ENCODE results near the gene CRYBB2.
"Not testable (repeated sequence)": the region's sequence is repeated elsewhere in the genome, so short reads cannot be mapped to it uniquely, and the experiment has no call there.

The CRYBB2 gene

GRCh38 chr22:25230760-25231159, 11.3 kb downstream of the CRYBB2 start:
- in situ Hi-C loops (cut with HindIII; ENCODE audit: low sequenced_read_pairs): not testable (repeated sequence)

- in situ Hi-C loops (cut with HindIII; ENCODE audit: low sequenced_read_pairs): no loop called here
These were observed 12.9 kb downstream of the CRYBB2 start for GRCh38 chr22:25232301-25232700.

DNA sequence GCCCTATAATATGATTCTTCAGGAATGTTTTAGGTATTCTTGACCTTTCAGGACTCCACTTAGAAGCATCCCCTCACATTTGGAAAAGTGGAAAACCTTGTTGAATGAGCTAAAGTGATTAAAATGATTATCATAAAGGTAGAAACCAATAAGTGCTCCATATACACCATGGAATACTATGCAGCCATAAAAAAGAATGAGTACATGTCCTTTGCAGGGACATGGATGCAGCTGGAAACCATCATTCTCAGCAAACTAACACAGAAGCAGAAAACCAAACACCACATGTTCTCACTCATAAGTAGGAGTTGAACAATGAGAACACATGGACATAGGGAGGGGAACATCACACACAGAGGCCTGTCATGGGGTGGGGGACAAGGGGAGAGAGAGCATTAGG, 14.3 kb downstream of the CRYBB2 start:
- in situ Hi-C loops (cut with HindIII; ENCODE audit: low sequenced_read_pairs): not testable (repeated sequence)

DNA sequence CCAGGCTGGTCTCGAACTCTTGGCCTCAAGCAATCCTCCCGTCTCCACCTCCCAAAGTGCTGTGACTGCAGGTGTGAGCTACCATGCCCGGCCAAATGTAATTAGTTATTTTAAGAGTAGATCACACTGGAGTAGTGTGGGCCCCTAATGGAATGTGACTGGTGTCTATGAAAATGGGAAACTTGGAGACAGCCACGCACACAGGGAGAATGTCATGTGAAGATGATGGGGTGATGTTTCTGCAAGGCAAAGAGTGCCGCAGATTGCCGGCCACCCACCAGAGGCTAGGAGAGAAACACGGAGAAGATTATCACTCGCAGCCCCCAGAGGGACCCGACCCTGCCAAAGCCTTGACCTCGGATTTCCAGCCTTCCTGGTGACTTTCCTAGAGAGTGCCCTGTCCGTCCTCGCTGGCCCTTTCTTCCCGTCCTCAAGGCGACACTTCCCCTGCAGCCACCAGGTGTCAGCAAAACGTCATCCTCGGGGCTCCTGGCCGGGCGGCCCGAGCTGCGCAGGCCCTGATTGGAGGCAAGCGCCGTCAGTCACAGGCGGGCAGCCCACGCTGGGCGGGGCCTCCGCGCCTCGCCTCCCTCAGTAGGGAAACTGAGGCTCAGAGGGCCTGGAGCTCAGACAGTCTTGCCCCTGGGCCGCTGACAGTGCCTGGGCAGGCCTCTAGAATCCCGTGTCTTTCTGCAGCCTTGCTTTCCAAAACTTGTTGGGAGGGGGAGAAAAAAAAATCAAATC, 16.3 kb downstream of the CRYBB2 start:
- in situ Hi-C loops (cut with HindIII; ENCODE audit: low sequenced_read_pairs): no loop called here

GRCh38 chr22:25236417-25236816, 17.0 kb downstream of the CRYBB2 start:
- in situ Hi-C loops (cut with HindIII; ENCODE audit: low sequenced_read_pairs): no loop called here

DNA sequence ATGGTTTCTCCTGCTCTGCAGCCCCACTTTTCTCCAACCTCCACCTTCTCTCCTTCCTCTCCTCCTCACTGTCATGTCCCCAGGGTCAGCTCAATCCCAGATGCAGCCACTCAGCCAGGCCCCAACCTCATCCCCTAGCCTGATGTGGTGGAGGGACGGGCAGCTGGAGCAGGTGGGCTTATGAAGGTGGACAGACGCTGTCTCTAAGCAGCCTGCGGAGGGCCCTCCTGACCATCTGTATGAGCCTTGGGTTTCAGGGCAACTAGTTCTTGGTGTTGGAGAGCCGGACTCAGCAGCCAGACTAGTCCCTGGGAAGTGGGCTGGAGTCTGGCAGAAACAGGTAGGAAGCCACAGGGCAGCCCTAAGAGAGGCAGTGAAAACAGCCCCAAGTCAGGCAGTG, 18.1 kb downstream of the CRYBB2 start:
- in situ Hi-C loops (cut with HindIII; ENCODE audit: low sequenced_read_pairs): no loop called here

GRCh38 chr22:25238058-25238457, 18.6 kb downstream of the CRYBB2 start:
- in situ Hi-C loops (cut with HindIII; ENCODE audit: low sequenced_read_pairs): not testable (repeated sequence)

- in situ Hi-C loops (cut with HindIII; ENCODE audit: low sequenced_read_pairs): not testable (repeated sequence)
These were observed 35.7 kb downstream of the CRYBB2 start for GRCh38 chr22:25255169-25255568.

GRCh38 chr22:25267567-25267966, 48.1 kb downstream of the CRYBB2 start:
- in situ Hi-C loops (cut with HindIII; ENCODE audit: low sequenced_read_pairs): not testable (repeated sequence)

DNA sequence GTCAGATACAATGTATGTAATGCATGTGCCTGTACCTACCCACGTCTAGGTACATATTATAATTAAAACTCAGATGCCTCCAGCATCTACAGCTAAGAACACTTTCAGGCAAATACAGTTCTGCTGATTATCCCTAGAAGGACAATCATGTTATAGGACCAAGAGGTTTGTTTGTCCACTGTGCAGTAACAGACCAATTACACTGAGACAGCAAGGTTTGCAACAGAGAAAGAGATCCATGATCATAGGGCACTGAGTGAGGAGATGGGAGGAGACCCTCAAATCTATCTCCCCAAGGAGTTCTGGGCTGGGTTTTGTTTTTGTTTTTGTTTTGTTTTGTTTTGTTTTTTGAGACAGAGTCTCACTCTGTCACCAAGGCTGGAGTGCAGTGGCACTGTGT, 49.5 kb downstream of the CRYBB2 start:
- in situ Hi-C loops (cut with HindIII; ENCODE audit: low sequenced_read_pairs): not testable (repeated sequence)

- in situ Hi-C loops (cut with HindIII; ENCODE audit: low sequenced_read_pairs): not testable (repeated sequence)
These were observed 50.6 kb downstream of the CRYBB2 start for GRCh38 chr22:25270061-25270460.

- in situ Hi-C loops (cut with HindIII; ENCODE audit: low sequenced_read_pairs): not testable (repeated sequence)
These were observed 53.8 kb downstream of the CRYBB2 start for GRCh38 chr22:25273231-25273630.

- in situ Hi-C loops (cut with HindIII; ENCODE audit: low sequenced_read_pairs): not testable (repeated sequence)
These were observed 54.5 kb downstream of the CRYBB2 start for GRCh38 chr22:25273928-25274327.

DNA sequence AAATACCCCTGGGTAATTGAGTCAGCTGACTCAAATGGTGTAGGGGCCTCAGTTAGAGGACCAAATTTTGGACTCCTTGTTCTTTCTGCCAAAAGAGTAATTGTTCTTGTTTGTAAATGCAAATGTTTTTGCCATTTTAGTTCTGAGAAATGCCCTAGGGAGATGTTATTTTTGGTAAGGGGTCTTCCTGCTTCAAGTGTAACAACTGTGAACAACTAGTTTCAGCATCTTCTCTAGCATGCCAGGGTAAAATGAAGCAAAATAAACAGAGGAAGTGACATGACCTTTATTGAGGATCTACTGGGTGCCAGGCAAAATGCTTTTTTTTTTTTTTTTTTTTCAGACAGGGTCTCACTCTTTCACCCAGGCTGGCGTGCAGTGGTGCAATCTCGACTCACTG, 60.7 kb downstream of the CRYBB2 start:
- in situ Hi-C loops (cut with HindIII; ENCODE audit: low sequenced_read_pairs): not testable (repeated sequence)
